ENCODE data around the gene KCNAB2.

DNA sequence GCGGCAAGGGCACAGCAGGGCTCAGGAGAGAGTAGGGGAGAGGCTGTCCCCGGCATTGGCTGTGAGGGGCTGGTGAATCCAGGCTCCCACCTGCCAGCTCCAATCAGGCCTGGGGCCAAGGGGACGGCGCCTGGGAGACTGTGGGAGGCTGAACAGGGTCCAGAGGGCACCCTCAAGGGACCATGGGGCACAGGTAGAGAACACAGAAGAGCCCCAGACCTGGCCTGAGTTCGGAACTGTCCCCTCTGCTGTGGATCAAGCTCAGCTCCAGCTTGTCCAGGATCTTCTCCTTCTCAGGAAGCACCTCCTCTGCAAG, 67.0 kb downstream of the KCNAB2 start:
- no peak for TF ChIP-seq CTCF (conservative IDR thresholded peaks at IDR 0.05; ENCODE audit: low read depth, low read length)
- no peak for TF ChIP-seq EZH2phosphoT487 (IDR thresholded peaks at IDR 0.05; ENCODE audit: borderline replicate concordance, low read length)
